ENCODE data around the gene SLC22A1.

DNA sequence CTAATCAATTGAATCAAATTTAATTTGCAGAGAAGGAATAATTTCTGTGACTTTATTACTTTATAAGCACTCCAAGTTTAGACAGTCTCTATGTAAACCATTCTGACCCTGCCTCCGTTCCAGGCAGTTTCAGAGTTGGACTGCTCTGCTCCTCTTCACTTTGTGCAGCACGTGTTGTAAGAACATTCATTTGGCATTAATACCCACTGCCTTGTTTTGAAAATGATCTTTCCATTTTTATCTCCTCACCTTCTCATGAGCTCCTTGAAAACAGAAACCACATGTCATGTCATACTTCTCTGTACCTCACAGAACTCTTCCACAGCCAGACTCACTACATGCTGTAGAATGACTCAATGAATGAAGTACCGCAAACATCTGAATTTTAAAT lies 25.5 kb downstream of the SLC22A1 start:
- TF ChIP-seq, protein P1, sequence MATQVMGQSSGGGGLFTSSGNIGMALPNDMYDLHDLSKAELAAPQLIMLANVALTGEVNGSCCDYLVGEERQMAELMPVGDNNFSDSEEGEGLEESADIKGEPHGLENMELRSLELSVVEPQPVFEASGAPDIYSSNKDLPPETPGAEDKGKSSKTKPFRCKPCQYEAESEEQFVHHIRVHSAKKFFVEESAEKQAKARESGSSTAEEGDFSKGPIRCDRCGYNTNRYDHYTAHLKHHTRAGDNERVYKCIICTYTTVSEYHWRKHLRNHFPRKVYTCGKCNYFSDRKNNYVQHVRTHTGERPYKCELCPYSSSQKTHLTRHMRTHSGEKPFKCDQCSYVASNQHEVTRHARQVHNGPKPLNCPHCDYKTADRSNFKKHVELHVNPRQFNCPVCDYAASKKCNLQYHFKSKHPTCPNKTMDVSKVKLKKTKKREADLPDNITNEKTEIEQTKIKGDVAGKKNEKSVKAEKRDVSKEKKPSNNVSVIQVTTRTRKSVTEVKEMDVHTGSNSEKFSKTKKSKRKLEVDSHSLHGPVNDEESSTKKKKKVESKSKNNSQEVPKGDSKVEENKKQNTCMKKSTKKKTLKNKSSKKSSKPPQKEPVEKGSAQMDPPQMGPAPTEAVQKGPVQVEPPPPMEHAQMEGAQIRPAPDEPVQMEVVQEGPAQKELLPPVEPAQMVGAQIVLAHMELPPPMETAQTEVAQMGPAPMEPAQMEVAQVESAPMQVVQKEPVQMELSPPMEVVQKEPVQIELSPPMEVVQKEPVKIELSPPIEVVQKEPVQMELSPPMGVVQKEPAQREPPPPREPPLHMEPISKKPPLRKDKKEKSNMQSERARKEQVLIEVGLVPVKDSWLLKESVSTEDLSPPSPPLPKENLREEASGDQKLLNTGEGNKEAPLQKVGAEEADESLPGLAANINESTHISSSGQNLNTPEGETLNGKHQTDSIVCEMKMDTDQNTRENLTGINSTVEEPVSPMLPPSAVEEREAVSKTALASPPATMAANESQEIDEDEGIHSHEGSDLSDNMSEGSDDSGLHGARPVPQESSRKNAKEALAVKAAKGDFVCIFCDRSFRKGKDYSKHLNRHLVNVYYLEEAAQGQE (IDR thresholded peaks at IDR 0.05; ENCODE audit: insufficient read depth in 1 of 2, low read depth in 2 of 2, low read length in 1 of 2): no peak
- TF ChIP-seq POLR2AphosphoS5 (IDR thresholded peaks at IDR 0.05; ENCODE audit: low read depth, low read length): no peak
- TF ChIP-seq, protein P2, sequence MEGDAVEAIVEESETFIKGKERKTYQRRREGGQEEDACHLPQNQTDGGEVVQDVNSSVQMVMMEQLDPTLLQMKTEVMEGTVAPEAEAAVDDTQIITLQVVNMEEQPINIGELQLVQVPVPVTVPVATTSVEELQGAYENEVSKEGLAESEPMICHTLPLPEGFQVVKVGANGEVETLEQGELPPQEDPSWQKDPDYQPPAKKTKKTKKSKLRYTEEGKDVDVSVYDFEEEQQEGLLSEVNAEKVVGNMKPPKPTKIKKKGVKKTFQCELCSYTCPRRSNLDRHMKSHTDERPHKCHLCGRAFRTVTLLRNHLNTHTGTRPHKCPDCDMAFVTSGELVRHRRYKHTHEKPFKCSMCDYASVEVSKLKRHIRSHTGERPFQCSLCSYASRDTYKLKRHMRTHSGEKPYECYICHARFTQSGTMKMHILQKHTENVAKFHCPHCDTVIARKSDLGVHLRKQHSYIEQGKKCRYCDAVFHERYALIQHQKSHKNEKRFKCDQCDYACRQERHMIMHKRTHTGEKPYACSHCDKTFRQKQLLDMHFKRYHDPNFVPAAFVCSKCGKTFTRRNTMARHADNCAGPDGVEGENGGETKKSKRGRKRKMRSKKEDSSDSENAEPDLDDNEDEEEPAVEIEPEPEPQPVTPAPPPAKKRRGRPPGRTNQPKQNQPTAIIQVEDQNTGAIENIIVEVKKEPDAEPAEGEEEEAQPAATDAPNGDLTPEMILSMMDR (IDR thresholded peaks at IDR 0.05): no peak

Measured in Panc1 (cell line).